HK-2 (cell line): Measurements from ENCODE around the gene MTHFSD.

ENCODE experiments used
- DNase-seq: peaks from one replicate; pipeline ENCODE4 v3.0.0-alpha.2; 2018; ENCODE audit not compliant: unreplicated experiment

The MTHFSD gene

GRCh38 chr16:86550281-86550680 lies 4.8 kb downstream of the MTHFSD start:
- DNase-seq, result no peak

GRCh38 chr16:86549893-86550190 lies 5.2 kb downstream of the MTHFSD start:
- DNase-seq, result no peak

GRCh38 chr16:86549076-86549892 lies 5.8 kb downstream of the MTHFSD start:
- no peak for DNase-seq

GRCh38 chr16:86547286-86547685 lies 7.7 kb downstream of the MTHFSD start:
- DNase-seq, result no peak

GRCh38 chr16:86546638-86547013 lies 8.4 kb downstream of the MTHFSD start:
- no peak for DNase-seq

GRCh38 chr16:86545954-86546637 lies 8.9 kb downstream of the MTHFSD start:
- no peak for DNase-seq

- DNase-seq, result no peak
Measured at GRCh38 chr16:86545481-86545880, 9.6 kb downstream of the MTHFSD start.

- no peak for DNase-seq
Measured at GRCh38 chr16:86542756-86543750, 12.0 kb downstream of the MTHFSD start.

GRCh38 chr16:86541560-86541959 lies 13.5 kb downstream of the MTHFSD start:
- no peak for DNase-seq

GRCh38 chr16:86540894-86541293 lies 14.1 kb downstream of the MTHFSD start:
- DNase-seq, result no peak

- no peak for DNase-seq
Measured at GRCh38 chr16:86538196-86538780, 16.7 kb downstream of the MTHFSD start.

GRCh38 chr16:86537486-86537885 lies 17.5 kb downstream of the MTHFSD start:
- DNase-seq, result no peak

GRCh38 chr16:86536621-86537020 lies 18.4 kb downstream of the MTHFSD start:
- no peak for DNase-seq

- DNase-seq, result no peak
Measured at GRCh38 chr16:86534779-86535615, 20.0 kb downstream of the MTHFSD start.

- DNase-seq, result no peak
Measured at GRCh38 chr16:86533767-86534351, 21.2 kb downstream of the MTHFSD start.

- no peak for DNase-seq
Measured at GRCh38 chr16:86533076-86533475, 22.0 kb downstream of the MTHFSD start.

GRCh38 chr16:86532526-86532815 lies 22.6 kb downstream of the MTHFSD start:
- DNase-seq, result no peak

GRCh38 chr16:86531641-86532525 lies 23.2 kb downstream of the MTHFSD start:
- DNase-seq, result no peak

GRCh38 chr16:86531191-86531545 lies 23.9 kb downstream of the MTHFSD start:
- no peak for DNase-seq
